Thyroid gland (tissue), 4 donors: ENCODE results near the gene LRRC8D.

Experiments
- CTCF ChIP-seq, 6 experiments: fragments of 200-600 bp in 3 of 6; fragments of 450-650 bp in 3 of 6; sonication (generic) in 3 of 6; IDR thresholded peaks; one replicate each; pipeline ENCODE4 v1.5.1; 2016 to 2019; ENCODE audit warnings: antibody characterized with exemption in 6 of 6, mild to moderate bottlenecking in 2 of 6, inconsistent platforms in 1 of 6, moderate library complexity in 1 of 6
- POLR2A ChIP-seq, 2 donors: fragments of 450-650 bp; IDR thresholded peaks; one replicate each; pipeline ENCODE4 v1.6.1; 2017; ENCODE audit warnings: antibody characterized with exemption in 2 of 2, mild to moderate bottlenecking in 2 of 2, moderate library complexity in 1 of 2

GRCh38 chr1:89955311-89956205 lies 134.7 kb downstream of the LRRC8D start:
- no peak for TF ChIP-seq CTCF (IDR thresholded peaks at IDR 0.05)
- TF ChIP-seq POLR2A (IDR thresholded peaks at IDR 0.05) = no peak
